GM12878 (cell line): ENCODE results near the gene DISC1. TPM values are rescaled to one million over a fixed set of nuclear protein-coding genes. Genes with fewer than 3 reads are reported as not detected.

Experiments
- ATAC-seq: fragments of 200-7000 bp; cut with Tn5 transposase; 3 replicates; pipeline ENCODE4 v1.9.1; 2020; ENCODE audit warnings: mild to moderate bottlenecking, moderate library complexity
- BruUV-seq: library from RNA; stranded (reverse); fragments of 400-500 nt; replicated peaks from 2 replicates; lab custom pipeline; 2021; lab: Mats Ljungman, UMichigan
- CTCF ChIA-PET: fragments of 300-600 bp; sonication (Branson Sonifier 250); formaldehyde crosslinking; extraction: SDS; loops from one replicate; lab custom pipeline; 2021; ENCODE audit warnings: inconsistent platforms; lab: Yijun Ruan, JAX
- POLR2A ChIA-PET: fragments of 350-600 bp; formaldehyde crosslinking; extraction: SDS; loops from one replicate; lab custom pipeline; 2021; ENCODE audit warnings: inconsistent platforms; lab: Charles Lee
- RAD21 ChIA-PET: fragments of 300-600 bp; sonication (Branson Sonifier 250); formaldehyde crosslinking; loops from one replicate; lab custom pipeline; 2023; ENCODE audit warnings: antibody characterized with exemption; ENCODE audit not compliant: unreplicated experiment; lab: Charles Lee
- SMC1A ChIA-PET: fragments of 300-600 bp; sonication (Branson Sonifier 250); formaldehyde crosslinking; loops from one replicate; lab custom pipeline; 2023; ENCODE audit not compliant: unreplicated experiment, uncharacterized antibody; lab: Charles Lee
- DNase-seq: peaks from one replicate; pipeline ENCODE4 v3.0.0-alpha.2; 2011; ENCODE audit warnings: low read depth, low spot score
- FAIRE-seq: peaks from 3 replicates; lab custom pipeline; 2011; peaks lifted over from hg19 to GRCh38; lab: Jason Lieb, UNC
- H2AFZ ChIP-seq: 2 replicates; pipeline ENCODE4 v1.6.0; 2011; ENCODE audit warnings: low read depth, low read length, control low read depth; ENCODE audit not compliant: control insufficient read depth
- H3K27ac ChIP-seq: 2 replicates; pipeline ENCODE4 v1.5.1; 2011; ENCODE audit warnings: control low read depth; ENCODE audit not compliant: control insufficient read depth, insufficient read depth
- H3K27me3 ChIP-seq, 2 experiments: replicated peaks in 1 of 2; 2 replicates each; pipeline versions ENCODE4 v1.6.0 to v1.6.1; 2011; ENCODE audit warnings: low read length in 1 of 2; ENCODE audit not compliant: control insufficient read depth in 2 of 2, insufficient read depth in 2 of 2
- H3K36me3 ChIP-seq, 2 experiments: 2 replicates each; pipeline ENCODE4 v1.5.1; 2011; ENCODE audit warnings: low read length in 1 of 2; ENCODE audit not compliant: control insufficient read depth in 2 of 2, insufficient read depth in 2 of 2
- H3K4me1 ChIP-seq: 2 replicates; pipeline ENCODE4 v1.6.1; 2011; ENCODE audit warnings: mild to moderate bottlenecking, low read length, moderate library complexity, mixed read lengths; ENCODE audit not compliant: control insufficient read depth, insufficient read depth
- H3K4me2 ChIP-seq: 2 replicates; pipeline ENCODE4 v1.6.0; 2011; ENCODE audit warnings: control low read depth; ENCODE audit not compliant: control insufficient read depth, insufficient read depth
- H3K4me3 ChIP-seq: fragments of 200-600 bp; sonication (generic); 2 replicates; pipeline ENCODE4 v1.5.1; 2016
- H3K79me2 ChIP-seq: 2 replicates; pipeline ENCODE4 v1.6.0; 2011; ENCODE audit warnings: low read length; ENCODE audit not compliant: control insufficient read depth, insufficient read depth
- H3K9ac ChIP-seq: 2 replicates; pipeline ENCODE4 v1.8.0; 2011; ENCODE audit warnings: low read length, control low read depth, mixed read lengths; ENCODE audit not compliant: control insufficient read depth, insufficient read depth
- H3K9me3 ChIP-seq: replicated peaks from 3 replicates; pipeline ENCODE4 v1.5.1; 2011; ENCODE audit warnings: mild to moderate bottlenecking, low read length; ENCODE audit not compliant: control insufficient read depth, insufficient read depth
- H4K20me1 ChIP-seq: 2 replicates; pipeline ENCODE4 v1.6.0; 2011; ENCODE audit not compliant: control insufficient read depth, insufficient read depth
- CREB1 ChIP-seq: IDR thresholded peaks from 2 replicates; pipeline ENCODE4 v1.6.1; 2012; ENCODE audit warnings: low read depth, mild to moderate bottlenecking, inconsistent platforms
- IKZF2 ChIP-seq, 2 experiments: fragments of 450-650 bp; IDR thresholded peaks; 2 replicates each; pipeline ENCODE4 v1.6.1; 2017; ENCODE audit warnings: mild to moderate bottlenecking in 2 of 2, moderate library complexity in 2 of 2
- IRF4 ChIP-seq: IDR thresholded peaks from 2 replicates; pipeline ENCODE4 v1.6.1; 2011; ENCODE audit warnings: low read depth, low read length
- KAT2A ChIP-seq: conservative IDR thresholded peaks from 2 replicates; pipeline ENCODE4 v1.6.1; 2011; ENCODE audit warnings: low read depth, low read length; ENCODE audit not compliant: control insufficient read depth
- MEF2B ChIP-seq: fragments of 450-650 bp; IDR thresholded peaks from 2 replicates; pipeline ENCODE4 v1.6.1; 2018; ENCODE audit warnings: mild to moderate bottlenecking, moderate library complexity; ENCODE audit not compliant: partially characterized antibody, poor library complexity, severe bottlenecking
- NR2F1 ChIP-seq: fragments of 450-650 bp; conservative IDR thresholded peaks from 2 replicates; pipeline ENCODE4 v1.6.1; 2017; ENCODE audit warnings: mild to moderate bottlenecking
- SIN3A ChIP-seq: IDR thresholded peaks from 2 replicates; pipeline ENCODE4 v1.6.1; 2012; ENCODE audit warnings: low read depth, low read length, improper control_type of control experiment
- ZBED1 ChIP-seq: IDR thresholded peaks from 2 replicates; pipeline ENCODE4 v1.6.1; 2016; ENCODE audit warnings: borderline replicate concordance
- ZSCAN29 ChIP-seq: fragments of 450-650 bp; IDR thresholded peaks from 2 replicates; pipeline ENCODE4 v1.6.1; 2017; ENCODE audit warnings: mild to moderate bottlenecking, moderate library complexity
- WGBS: methylation state at CpG from one replicate; pipeline ENCODE4 v1.1.6; 2016; ENCODE audit warnings: low lambda C conversion rate; ENCODE audit not compliant: insufficient replicate concordance, insufficient coverage; ENCODE audit errors: missing lambda C conversion rate; 5-methylcytosine and 5-hydroxymethylcytosine counted together
- in situ Hi-C: fragments of 300-500 bp; cut with MboI; formaldehyde crosslinking; loops from 9 replicates; pipeline ENCODE4 v1.14.3; 2018; ENCODE audit warnings: mixed read lengths
- intact Hi-C: fragments of 100-400 bp; cut with micrococcal nuclease; formaldehyde crosslinking; loops from one replicate; pipeline ENCODE4 v1.14.2; 2022; ENCODE audit not compliant: unreplicated experiment
- polyA plus RNA-seq, 11 experiments: library from polyadenylated mRNA; depleted of rRNA in 4 of 11; unstranded in 6 of 11; stranded (reverse) in 5 of 11; fragments of >200 nt; fragmentation: Nextera tagmentation in 4 of 11; fragmentation: Illumina TruSeq in 1 of 11; extraction: Ambion mirVana in 4 of 11; extraction: Trizol in 1 of 11; gene quantifications; 1 replicate in 1 of 11; 2 replicates in 10 of 11; pipeline versions ENCODE4 v1.2.1 to v1.2.3, GENCODE V29; 2011 to 2016; ENCODE audit warnings: inconsistent platforms in 2 of 11, missing spikeins in 2 of 11, low read depth in 1 of 11
- total RNA-seq, 4 experiments: library from RNA; depleted of rRNA in 3 of 4; stranded (reverse); fragments of >200 nt in 3 of 4; fragmentation: Illumina TruSeq in 1 of 4; extraction: Trizol in 1 of 4; gene quantifications; 2 replicates each; pipeline versions ENCODE4 v1.2.1 to v1.2.3, GENCODE V29; 2013 to 2021

Gene DISC1
- total and polyA plus RNA-seq, 10 of the 15 experiments (the other 5 are each of a cell fraction or from before 2014, with no cell fraction given), result 0.05 to 0.72 (median 0.19) TPM; not detected in 1

DNA sequence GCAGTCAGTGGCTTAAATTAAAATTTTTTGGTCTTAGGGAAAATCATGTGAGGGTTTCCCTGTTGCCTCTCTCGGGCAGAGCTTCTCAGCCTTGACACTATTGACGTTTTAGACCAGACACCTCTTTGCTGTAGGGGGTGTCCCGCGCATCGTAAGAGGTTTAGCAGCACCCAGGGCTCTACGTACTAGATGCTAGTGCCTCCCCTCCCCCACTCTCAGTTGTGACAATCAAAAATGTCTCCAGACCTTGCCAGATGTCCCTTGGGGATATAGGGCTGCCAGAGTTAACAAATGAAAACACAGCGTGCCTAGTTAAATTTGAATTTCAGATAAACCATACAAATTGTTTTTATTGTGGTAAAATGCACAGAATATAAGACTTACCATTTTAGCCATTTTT is 293.3 kb downstream of the DISC1 start:
- ChIA-PET RAD21 (no interaction called here), CTCF (no interaction called here), POLR2A (no interaction called here), SMC1A (no interaction called here)
- Histone ChIP-seq H3K9me3 (no peaks in the 10 kb centered on the region), H3K4me2 (no peak overlapping the region), H3K4me3 (no peak overlapping the region), H3K36me3 (no peaks in the 10 kb centered on the region), H3K79me2 (no peaks in the 10 kb centered on the region), H2AFZ (no peak overlapping the region), H3K27me3 (no peaks in the 10 kb centered on the region), H3K27ac (no peak overlapping the region), H3K4me1 (peaks cover 3% of the 10 kb centered on the region; the same call in 1 of the 2 replicates), H4K20me1 (no peaks in the 10 kb centered on the region; the same call in 1 of the 2 replicates), H3K9ac (no peak overlapping the region)
- in situ Hi-C loops, result no loop called here
- ATAC-seq (no peak), FAIRE-seq (no peak), DNase-seq (no peak)
- intact Hi-C loops, result no loop called here
- no peak for TF ChIP-seq ZSCAN29
- TF ChIP-seq KAT2A, result no peak
- no peak for TF ChIP-seq IRF4
- TF ChIP-seq CREB1, result no peak
- no peak for TF ChIP-seq IKZF2 (IDR thresholded peaks at IDR 0.05)
- TF ChIP-seq ZBED1, result no peak
- TF ChIP-seq NR2F1, result no peak
- 38% methylated on average over 7 of the region's 7 CpGs for WGBS
- BruUV-seq, result no TSS peak

GRCh38 chr1:231921646-231922345 is 295.2 kb downstream of the DISC1 start:
- TF ChIP-seq MEF2B (no peak), SIN3A (no peak)
- TF ChIP-seq, all 136 proteins: peak for 0
- H3K36me3 ChIP-seq, result no peaks in the 10 kb centered on the region
- peaks cover 3% of the 10 kb centered on the region; the same call in 1 of the 2 replicates for H3K4me1 ChIP-seq
- no peak overlapping the region for H2AFZ ChIP-seq
- ChIA-PET POLR2A (no interaction called here), RAD21 (no interaction called here), SMC1A (no interaction called here), CTCF (no interaction called here)
- H3K4me3 ChIP-seq, result no peak overlapping the region
- H3K27me3 ChIP-seq, result no peaks in the 10 kb centered on the region
- H3K9ac ChIP-seq, result no peak overlapping the region
- no peak overlapping the region for H3K4me2 ChIP-seq
- H4K20me1 ChIP-seq, result no peaks in the 10 kb centered on the region; the same call in 1 of the 2 replicates
- in situ Hi-C loops (no loop called here), intact Hi-C loops (no loop called here)
- no peak overlapping the region for H3K27ac ChIP-seq
- H3K79me2 ChIP-seq, result no peaks in the 10 kb centered on the region
- no TSS peak for BruUV-seq
- ATAC-seq, result no peak
- H3K9me3 ChIP-seq, result no peaks in the 10 kb centered on the region
- no peak for DNase-seq
- FAIRE-seq, result no peak
- WGBS, result 17% methylated on average over 4 of the region's 4 CpGs
